Brain pericyte (primary cell): Measurements from ENCODE around the gene SLC35G6.
"Not testable (repeated sequence)": the region's sequence is repeated elsewhere in the genome, so short reads cannot be mapped to it uniquely, and the experiment has no call there.

Experiments
- DNase-seq: peaks from one replicate; pipeline ENCODE4 v3.0.0-alpha.2; 2012; ENCODE audit warnings: low read depth, low spot score

Gene SLC35G6

DNA sequence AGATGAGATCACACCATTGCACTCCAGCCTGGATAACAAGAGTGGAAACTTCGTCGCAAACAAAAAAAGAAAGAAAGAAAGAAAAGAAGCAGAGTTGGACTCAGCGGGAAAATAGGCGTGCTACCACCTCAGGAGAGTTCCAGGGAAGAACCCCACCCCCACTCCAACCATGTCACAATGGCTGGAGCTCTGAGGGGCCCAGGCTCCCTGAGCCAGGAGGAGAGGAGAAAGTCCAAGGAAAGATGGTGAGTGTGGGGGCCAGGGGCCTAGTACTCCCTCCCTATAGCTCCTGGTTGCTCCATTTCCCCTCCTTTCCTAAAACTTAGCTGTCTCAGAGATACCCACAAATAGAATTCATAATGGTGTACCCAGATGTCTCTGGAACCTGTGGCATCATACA, at the start of gene SLC35G6:
SLC35G6 (plus strand) TSS at position 172 of the 400 bp plus-strand sequence; CDS start at position 243, 71 bp downstream.
- not testable (repeated sequence) for DNase-seq

DNA sequence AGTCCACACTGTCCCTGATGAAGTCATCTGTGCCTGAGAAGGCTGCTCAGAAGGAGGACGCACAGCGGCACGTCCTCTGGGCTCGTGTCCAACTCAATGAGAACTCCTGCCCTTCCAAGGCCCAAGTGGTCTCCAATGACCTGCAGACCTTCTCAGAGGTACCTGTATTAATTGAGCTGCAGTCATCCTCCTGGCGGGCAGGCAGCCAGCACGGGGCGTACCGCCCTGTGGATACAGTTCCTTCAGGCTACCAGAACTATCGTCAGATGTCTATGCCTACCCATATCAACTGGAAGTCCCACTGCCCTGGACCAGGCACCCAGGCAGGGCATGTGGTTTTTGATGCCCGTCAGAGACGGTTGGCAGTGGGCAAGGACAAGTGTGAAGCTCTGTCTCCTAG, 49.0 kb upstream of the SLC35G6 start:
- no peak for DNase-seq

DNA sequence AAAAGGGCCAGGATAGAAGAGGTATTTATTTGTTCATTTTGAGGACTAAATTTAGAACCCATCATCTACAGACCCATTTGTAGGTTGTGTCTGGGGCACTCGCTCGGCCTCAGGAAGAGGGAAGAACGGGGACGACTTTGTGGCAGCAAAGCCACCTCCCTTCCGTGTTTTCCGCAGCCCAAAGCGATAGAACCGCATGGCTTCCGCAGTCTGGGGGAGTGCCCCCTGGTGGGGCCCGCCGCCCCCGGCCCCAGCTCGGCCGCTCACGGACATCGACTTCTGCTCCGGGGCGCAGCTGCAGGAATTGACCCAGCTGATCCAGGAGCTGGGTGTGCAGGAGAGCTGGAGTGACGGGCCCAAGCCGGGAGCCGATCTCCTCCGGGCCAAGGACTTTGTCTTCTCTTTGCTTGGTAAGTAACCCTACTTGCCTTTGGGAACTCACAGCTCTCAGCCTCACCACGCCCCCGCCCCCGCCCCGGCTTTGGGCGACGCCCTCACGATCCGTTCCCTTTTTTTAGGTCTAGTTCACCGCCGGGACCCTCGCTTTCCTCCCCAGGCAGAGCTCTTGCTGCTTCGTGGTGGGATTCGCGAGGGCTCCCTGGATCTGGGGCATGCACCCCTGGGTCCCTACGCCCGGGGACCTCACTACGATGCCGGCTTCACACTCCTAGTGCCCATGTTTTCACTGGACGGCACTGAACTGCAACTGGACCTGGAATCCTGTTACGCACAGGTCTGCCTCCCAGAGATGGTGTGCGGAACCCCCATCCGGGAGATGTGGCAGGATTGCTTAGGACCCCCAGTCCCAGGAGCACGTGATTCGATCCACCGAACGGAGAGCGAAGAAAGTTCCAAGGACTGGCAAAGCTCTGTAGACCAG, 45.3 kb upstream of the SLC35G6 start:
- DNase-seq, result no peak

DNA sequence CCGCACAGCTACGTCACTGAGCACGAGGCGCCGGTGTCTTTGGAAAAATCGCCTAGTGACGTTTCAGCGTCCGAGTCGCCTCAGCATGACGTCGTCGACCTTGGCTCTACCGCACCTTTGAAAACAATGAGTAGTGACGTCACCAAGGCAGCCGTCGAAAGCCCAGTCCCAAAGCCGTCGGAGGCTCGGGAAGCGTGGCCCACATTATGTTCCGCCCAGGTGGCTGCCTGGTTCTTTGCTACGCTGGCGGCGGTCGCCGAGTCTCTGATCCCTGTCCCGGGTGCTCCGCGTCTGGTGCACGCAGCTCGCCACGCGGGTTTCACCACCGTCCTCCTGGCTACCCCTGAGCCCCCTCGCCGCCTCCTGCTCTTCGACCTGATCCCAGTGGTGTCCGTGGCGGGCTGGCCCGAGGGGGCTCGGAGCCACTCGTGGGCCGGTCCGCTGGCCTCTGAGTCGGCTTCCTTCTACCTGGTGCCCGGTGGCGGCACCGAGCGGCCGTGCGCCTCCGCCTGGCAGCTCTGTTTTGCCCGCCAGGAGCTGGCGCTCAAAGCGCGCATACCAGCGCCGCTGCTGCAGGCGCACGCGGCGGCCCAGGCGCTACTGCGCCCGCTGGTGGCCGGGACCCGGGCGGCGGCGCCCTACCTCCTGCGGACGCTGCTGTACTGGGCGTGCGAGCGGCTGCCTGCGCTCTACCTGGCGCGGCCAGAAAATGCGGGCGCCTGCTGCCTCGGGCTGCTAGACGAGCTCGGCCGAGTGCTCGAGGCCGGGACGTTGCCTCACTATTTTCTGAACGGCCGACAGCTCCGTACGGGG, 44.5 kb upstream of the SLC35G6 start:
- no peak for DNase-seq

DNA sequence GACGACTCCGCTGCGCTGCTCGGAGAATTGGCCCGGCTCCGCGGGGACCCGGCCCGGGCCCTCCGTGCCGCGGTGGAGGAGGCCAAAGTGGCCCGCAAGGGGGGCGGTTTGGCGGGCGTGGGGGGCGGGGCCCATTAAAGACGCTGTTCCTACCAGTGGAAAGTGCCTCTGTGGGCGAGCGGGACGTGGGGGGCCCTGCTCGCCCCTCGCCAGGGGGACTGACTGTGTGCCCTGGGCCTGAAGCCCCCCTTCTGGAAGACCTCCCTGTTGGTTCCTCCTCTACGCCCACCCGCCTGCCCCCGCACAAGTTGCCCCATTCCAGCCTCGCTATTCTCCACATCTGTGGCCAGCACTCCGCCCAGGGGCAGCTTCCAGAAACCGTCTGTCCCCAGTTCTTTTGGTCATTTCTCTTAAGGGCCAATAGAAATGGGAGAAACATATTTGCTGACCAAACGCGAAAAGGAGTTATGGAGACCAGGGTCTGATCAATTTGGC, 43.8 kb upstream of the SLC35G6 start:
- no peak for DNase-seq

DNA sequence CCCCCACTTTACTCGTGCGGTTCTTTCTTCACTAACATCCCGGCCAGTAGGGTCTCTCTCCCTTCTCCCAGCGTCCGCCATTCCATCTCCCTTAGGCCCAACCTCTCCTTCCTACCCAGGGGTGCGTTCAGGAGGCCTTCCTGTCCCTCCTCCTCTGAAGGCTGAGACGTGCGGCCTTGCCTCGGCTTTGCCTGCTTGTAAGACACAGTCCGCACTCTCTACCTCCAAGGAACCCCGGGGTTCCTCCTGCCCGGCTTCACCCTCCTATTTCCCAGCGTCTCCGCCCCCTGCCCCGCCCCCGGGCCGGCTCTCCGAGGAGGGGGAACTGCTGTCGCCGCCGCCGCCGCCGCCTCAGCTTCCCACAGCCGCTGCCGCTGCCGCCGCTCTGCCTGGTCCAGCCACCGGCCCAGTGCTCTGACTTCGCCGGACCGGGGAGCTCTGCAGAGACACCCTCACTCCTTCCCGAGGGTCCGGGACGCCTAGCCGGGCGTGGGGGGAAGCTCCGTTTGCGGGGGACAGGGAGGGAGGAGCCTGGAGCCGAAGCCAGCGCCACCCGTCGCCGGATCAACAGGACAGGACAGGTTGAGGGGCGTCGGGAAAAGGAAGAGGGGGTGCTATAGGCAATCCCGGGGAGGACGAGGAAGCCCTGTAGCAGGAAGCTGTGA, 43.2 kb upstream of the SLC35G6 start:
- no peak for DNase-seq

DNA sequence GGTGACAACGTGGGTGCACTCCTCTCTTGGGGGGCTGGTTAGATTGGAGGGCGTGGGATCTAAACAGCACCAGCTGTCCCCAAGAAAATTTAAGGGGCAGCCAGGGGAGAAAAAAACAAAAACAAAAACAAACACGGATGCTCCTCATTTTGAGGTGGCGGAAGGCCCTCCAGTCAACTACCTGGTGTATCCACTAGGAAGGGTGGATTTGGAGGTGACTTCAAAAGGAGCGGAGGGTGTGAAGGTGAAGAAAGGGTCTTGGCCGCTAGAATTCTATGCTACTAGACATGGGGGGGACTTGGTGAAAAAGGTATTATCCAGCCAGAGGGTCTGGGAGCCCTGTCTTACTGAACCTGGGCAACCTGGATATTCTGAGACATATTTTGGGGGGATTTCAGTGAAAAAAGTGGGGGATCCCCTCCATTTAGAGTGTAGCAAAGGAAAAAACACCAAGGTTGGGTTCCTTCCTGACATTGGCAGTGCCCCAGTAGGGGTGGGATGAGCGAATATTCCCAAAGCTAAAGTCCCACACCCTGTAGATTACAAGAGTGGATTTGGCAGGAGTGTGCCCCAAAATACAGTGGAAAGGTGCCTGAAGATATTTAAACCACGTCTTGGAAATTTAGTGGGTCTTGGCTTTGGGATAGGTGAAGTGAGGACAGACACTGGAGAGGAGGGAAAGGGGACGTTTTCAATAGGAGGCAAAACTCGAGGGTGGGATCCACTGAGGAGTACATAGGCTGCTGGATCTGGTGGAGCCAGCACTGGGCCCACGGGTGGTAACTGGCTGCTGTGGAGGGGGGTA, 42.4 kb upstream of the SLC35G6 start:
- DNase-seq, result no peak

DNA sequence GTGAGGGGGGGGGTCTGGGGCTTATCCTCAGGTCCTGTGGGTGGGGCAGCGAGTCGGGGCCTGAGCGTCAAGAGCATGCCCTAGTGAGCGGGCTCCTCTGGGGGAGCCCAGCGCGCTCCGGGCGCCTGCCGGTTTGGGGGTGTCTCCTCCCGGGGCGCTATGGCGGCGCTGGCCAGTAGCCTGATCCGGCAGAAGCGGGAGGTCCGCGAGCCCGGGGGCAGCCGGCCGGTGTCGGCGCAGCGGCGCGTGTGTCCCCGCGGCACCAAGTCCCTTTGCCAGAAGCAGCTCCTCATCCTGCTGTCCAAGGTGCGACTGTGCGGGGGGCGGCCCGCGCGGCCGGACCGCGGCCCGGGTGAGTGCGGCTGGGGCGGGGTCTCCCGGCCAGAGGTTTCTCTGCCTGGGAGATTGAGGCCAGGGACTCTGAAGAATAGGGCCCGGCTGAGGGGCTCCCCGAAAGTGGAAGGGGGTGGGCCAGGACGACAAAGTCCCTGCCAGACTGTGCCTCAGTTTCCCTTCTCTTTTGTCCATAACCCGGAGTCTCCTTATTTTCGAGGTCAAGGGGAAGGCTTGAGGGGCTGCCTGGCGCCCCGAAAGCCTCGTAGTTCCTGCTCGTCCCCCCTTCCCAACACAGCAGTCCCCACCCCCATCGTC, 41.7 kb upstream of the SLC35G6 start, which contains the start of gene FGF11:
FGF11 (plus strand) TSS at position 51 of the 651 bp plus-strand sequence; CDS start at position 160, 109 bp downstream.
- DNase-seq, result no peak

DNA sequence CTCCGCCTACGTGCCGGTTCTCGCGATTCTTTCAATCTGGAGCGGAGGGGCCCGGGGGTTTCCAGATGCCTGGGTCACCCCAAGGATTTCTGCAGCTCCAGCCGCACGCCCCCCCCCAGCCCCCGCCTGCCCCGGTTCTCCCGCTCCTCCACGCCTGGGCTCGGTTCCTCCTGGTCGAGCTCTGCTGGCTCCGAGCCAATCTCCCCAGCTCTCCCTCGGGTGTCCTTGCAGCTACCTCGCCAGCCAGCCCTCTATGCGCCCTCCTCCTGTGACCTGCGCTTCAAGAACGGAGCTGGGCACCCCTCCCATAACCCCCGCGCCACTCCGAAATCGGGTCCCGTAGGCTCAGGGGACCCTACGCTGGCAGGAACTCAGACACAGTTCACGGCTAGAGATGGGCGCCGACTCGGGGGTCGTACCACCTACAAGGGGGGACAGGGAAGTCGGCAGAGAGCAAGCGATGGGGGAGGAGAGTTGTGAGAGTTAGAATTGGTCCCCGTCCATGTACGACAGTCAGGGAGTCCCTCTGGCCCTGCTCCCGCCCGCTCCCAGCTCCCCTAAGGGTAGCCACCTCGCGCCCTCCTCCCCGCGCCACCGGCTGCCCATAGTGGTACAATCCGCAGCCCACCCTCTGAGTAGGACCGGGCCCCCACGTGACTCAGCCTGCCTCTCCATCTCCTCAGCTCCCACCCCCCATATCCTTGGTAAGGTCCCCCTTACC, 41.0 kb upstream of the SLC35G6 start:
- no peak for DNase-seq

DNA sequence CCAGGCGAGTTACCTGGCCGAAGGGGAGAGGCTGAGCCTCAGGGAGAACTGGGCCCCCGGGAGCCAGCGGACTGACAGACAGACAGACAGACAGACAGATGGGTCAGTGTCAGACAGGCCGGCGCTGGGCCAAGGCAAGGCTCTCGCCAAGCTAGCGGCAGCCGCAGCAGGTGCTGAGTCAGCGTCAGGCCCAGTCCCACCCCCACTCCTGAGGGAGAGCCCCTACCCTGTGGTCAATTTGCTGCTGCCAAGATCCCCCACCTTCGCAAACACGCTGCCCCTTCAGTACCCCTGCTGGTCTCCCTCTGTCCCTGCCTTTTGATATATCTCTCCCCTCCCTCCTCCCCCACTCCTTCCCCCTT, 40.4 kb upstream of the SLC35G6 start:
- DNase-seq, result no peak

DNA sequence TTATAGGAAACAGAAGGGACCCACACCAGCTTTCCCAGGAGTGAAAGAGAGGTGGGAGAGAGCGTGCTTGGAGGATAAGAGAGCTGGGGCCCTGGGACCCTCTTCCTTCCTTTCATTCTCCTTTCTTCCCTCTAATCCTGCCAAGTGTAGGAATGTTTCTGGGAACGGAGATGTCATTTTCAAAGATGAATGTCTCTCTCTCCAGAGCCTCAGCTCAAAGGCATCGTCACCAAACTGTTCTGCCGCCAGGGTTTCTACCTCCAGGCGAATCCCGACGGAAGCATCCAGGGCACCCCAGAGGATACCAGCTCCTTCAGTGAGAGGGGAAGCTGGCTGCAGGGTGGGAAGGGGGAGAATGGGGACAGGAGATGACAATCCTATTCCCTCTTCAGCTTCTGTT, 40.0 kb upstream of the SLC35G6 start:
- DNase-seq, result no peak

DNA sequence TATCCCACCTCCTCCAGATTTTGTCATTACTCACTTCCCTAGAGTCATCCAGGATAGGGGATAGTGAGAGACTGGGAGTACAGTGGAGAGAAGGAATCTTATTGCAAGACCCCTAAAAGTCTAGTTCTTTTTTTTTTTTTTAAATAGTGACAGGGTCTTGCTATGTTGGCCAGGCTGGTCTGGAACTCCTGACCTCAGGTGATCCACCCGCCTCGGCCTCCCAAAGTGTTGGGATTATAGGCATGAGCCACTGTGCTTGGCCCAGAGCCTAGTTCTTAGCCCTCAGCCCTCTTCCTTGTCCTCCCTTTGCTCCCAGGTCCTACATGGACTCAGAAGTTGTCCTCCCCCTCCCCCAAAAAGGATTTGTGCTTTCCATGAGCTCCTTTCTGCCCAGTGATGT, 39.1 kb upstream of the SLC35G6 start:
- DNase-seq, result no peak

DNA sequence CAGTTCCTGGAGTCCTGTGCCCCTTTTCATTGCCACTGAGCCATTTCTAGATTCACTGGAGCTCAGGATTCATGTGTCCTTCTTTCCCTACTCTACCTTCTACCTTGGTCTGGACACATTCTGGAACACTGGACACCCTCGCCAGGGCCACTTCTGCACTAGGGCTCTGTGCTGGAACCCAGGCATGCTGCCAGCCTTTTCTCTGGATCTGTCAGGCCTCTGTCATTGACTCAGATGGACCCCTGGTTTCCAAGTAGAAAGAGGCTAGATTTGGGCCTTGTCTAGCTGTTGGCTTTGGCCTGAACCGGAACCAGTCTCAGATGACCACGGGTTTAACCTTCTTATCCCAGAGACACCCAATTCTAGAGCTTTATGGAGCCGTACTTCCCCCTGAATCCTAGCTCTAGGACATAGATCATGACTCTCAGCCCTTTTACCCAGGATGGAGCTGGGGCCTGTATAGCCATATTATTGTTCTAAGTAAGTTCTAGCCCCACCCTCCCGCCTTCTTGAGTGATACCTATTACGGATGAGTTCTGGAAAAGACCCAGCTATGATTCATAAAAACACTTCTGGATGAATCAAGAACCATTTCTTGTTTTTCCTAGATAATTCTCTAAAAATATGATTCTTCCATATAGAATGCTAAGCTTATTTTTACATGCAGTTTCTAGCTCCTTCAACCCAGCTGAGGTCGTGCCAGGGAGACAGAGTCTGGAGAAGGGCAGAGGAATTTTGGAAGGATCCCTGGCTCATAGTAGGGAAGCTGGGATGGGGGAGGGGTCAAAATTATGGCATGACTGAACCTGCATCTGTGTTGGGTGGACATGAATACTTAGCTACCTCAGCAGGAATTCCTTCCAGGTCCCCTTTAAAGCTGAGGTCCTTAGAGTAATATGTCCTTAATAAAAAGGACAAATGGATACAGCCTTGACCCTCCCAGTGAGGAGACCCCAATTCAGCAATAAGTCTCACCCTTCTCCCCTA, 37.5 kb upstream of the SLC35G6 start:
- DNase-seq, result no peak

DNA sequence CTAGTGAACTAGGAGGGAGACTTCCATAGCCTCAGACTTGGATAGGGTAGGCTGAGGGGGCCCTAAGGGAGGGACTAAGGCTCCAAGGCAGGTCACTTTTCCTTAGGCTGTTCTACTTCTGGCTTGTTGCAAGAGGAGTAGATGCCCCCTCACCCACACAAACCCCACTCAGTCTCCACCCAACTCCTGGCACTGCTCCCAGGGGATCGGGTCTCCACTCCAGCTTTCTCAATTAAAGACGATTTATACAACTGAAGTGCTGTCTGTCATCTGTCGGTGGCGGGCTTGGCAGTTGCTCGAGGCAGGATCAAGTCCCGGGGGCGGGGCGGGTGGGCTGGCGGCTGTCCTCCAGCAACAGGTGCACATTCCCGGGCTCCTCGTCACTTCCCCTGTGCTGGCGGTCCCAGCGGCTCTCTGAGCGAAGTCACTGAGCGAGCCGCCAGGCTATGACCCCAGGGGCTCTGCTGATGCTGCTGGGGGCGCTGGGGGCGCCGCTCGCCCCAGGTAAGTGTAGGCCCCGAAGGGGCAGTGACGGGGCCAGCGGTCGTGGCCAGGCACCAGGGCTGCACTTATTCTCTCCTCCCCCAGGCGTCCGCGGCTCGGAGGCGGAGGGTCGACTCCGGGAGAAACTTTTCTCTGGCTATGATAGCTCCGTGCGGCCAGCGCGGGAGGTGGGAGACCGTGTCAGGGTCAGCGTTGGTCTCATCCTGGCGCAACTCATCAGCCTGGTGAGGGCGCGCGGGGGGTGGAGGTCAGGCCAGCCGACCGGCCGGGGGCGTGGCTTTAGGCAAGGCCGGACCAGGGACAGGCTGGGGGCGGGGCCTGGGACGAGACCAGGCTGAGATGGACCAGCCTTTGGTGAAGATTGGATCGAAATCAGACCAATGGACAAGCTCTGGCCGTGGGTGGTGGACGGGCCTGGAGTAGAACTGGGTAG, 36.3 kb upstream of the SLC35G6 start, which contains the start of gene CHRNB1:
CHRNB1 (plus strand) TSS at position 380 of the 937 bp plus-strand sequence; CDS start at position 447, 67 bp downstream.
- DNase-seq, result no peak

DNA sequence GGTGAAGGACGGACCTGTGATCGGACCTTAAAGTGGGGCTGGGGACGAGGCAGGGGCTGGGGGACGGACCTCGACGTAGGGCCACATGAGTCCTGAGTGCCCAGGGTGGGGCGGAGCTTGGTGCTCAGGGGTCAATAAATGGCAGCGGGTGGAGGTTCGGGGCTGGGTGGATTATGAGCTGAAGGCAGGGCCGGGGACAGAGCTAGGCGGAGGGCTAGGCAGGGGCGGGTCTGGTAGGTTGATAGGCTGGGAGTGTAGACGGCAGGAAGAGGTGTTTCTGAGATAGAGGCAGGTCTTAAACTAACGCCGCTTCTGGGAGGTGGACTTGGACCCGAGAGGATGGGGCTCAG, 35.7 kb upstream of the SLC35G6 start:
- no peak for DNase-seq

DNA sequence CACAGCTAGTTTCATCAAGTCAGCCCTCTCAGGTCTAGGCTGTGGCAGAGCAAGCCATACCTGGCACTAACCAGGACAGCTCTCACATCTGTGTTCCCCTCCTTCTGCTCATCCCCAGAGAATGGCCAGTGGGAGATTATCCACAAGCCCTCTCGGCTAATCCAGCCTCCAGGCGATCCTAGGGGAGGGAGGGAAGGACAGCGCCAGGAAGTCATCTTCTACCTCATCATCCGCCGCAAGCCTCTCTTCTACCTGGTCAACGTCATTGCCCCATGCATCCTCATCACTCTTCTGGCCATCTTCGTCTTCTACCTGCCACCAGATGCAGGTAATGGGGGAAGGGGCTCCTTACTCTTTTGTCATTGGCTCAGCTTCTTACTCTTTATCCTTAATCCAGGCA, 32.8 kb upstream of the SLC35G6 start:
- DNase-seq, result no peak

DNA sequence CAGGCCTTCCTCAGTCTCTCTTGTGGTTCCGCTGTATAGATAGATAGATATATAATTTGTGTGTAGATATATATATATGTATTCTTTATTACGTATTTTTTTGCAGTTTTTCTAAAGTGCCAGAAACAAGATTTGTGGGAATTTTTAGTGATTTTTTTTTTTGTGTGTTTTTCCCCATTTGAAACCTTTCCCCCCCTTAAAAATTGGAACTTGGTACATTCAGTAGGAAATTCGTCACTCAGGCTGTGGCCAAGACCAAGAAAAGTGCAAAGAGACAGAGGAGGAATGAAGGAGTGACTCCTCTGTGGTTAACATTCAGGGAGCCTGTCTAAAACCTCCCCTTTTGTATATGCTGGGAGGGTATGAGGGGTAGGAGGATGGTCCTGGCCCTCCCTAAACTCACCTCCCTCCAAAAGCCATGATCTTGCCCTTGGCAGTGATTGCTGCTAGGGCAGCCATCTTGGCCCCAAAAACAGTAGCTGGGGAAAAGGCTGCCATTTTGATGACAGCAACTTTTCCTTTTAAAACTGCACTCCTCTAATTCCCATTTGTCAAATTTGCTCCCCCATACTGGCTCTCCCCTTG, 21.2 kb upstream of the SLC35G6 start:
- no peak for DNase-seq
